ENCODE results near the gene CCDC154.

The CCDC154 gene

GRCh38 chr16:1416521-1416941, 27.8 kb downstream of the CCDC154 start:
- no peak for DNase-seq (ENCODE audit: low read depth in 2 of 2)

- DNase-seq (ENCODE audit: low read depth in 2 of 2) = peak; percentile 59 to 78
Measured at GRCh38 chr16:1414532-1415260, 29.7 kb downstream of the CCDC154 start, which contains the start of gene UNKL. TSS of gene UNKL (minus strand) at chr16:1414704. CDS start at chr16:1414691, 13 bp downstream.

- peak; percentile 21 to 52 for DNase-seq (ENCODE audit: low read depth in 2 of 2)
Measured at GRCh38 chr16:1413684-1414531, 30.4 kb downstream of the CCDC154 start.

- no peak for DNase-seq (ENCODE audit: low read depth in 2 of 2)
Measured at GRCh38 chr16:1412847-1413246, 31.5 kb downstream of the CCDC154 start.

- peak; percentile 93 to 94 for DNase-seq (ENCODE audit: low read depth in 2 of 2)
Measured at GRCh38 chr16:1408171-1408837, 36.1 kb downstream of the CCDC154 start.

- DNase-seq (ENCODE audit: low read depth in 2 of 2) = no peak
Measured at GRCh38 chr16:1407753-1408152, 36.6 kb downstream of the CCDC154 start.

GRCh38 chr16:1403733-1404132, 40.6 kb downstream of the CCDC154 start:
- no peak for DNase-seq (ENCODE audit: low read depth in 2 of 2)

- DNase-seq (ENCODE audit: low read depth in 2 of 2) = no peak
Measured at GRCh38 chr16:1403036-1403435, 41.3 kb downstream of the CCDC154 start.

GRCh38 chr16:1401758-1402154, 42.6 kb downstream of the CCDC154 start:
- no peak for DNase-seq (ENCODE audit: low read depth in 2 of 2)

- no peak for DNase-seq (ENCODE audit: low read depth in 2 of 2)
Measured at GRCh38 chr16:1401061-1401757, 43.1 kb downstream of the CCDC154 start.

- DNase-seq (ENCODE audit: low read depth in 2 of 2) = no peak
Measured at GRCh38 chr16:1398826-1399581, 45.4 kb downstream of the CCDC154 start.

GRCh38 chr16:1398351-1398750, 46.0 kb downstream of the CCDC154 start:
- DNase-seq (ENCODE audit: low read depth in 2 of 2) = no peak

GRCh38 chr16:1397779-1398178, 46.6 kb downstream of the CCDC154 start:
- no peak for DNase-seq (ENCODE audit: low read depth in 2 of 2)

- DNase-seq (ENCODE audit: low read depth in 2 of 2) = no peak
Measured at GRCh38 chr16:1395444-1396031, 48.8 kb downstream of the CCDC154 start.

GRCh38 chr16:1394367-1394951, 49.9 kb downstream of the CCDC154 start:
- no peak for DNase-seq (ENCODE audit: low read depth in 2 of 2)

GRCh38 chr16:1393613-1394176, 50.7 kb downstream of the CCDC154 start:
- DNase-seq (ENCODE audit: low read depth in 2 of 2) = no peak

GRCh38 chr16:1392826-1393225, 51.5 kb downstream of the CCDC154 start:
- DNase-seq (ENCODE audit: low read depth in 2 of 2) = no peak

- DNase-seq (ENCODE audit: low read depth in 2 of 2) = no peak
Measured at GRCh38 chr16:1390239-1390779, 54.0 kb downstream of the CCDC154 start.

- DNase-seq (ENCODE audit: low read depth in 2 of 2) = no peak
Measured at GRCh38 chr16:1389762-1390161, 54.6 kb downstream of the CCDC154 start.

GRCh38 chr16:1387331-1387730, 57.0 kb downstream of the CCDC154 start:
- no peak for DNase-seq (ENCODE audit: low read depth in 2 of 2)

Measured in stimulated activated CD8-positive, alpha-beta memory T cell treated with anti-CD3 and anti-CD28 coated beads, Interleukin-7, amount 100 ng/mL, for 4 hours (primary cell).